ENCODE data around the gene JAK2.
A peak's percentile ranks its signal among the peaks of the same experiment; 100 is the strongest.
"Not testable (repeated sequence)": the region's sequence is repeated elsewhere in the genome, so short reads cannot be mapped to it uniquely, and the experiment has no call there.

JAK2 gene

GRCh38 chr9:5042661-5043178 lies 57.6 kb downstream of the JAK2 start:
- DNase-seq (ENCODE audit: low spot score) = no peak

- DNase-seq (ENCODE audit: low spot score) = no peak
Measured at GRCh38 chr9:5043381-5043780, 58.3 kb downstream of the JAK2 start.

GRCh38 chr9:5044160-5044559 lies 59.1 kb downstream of the JAK2 start:
- no peak for DNase-seq (ENCODE audit: low spot score)

- no peak for DNase-seq (ENCODE audit: low spot score)
Measured at GRCh38 chr9:5052838-5053237, 67.8 kb downstream of the JAK2 start.

- DNase-seq (ENCODE audit: low spot score) = no peak
Measured at GRCh38 chr9:5062631-5063030, 77.6 kb downstream of the JAK2 start.

- DNase-seq (ENCODE audit: low spot score) = no peak
Measured at GRCh38 chr9:5072871-5073270, 87.8 kb downstream of the JAK2 start.

GRCh38 chr9:5073701-5074100 lies 88.6 kb downstream of the JAK2 start:
- no peak for DNase-seq (ENCODE audit: low spot score)

GRCh38 chr9:5085993-5086392 lies 100.9 kb downstream of the JAK2 start:
- no peak for DNase-seq (ENCODE audit: low spot score)

- DNase-seq (ENCODE audit: low spot score) = no peak
Measured at GRCh38 chr9:5089737-5090136, 104.7 kb downstream of the JAK2 start.

GRCh38 chr9:5095795-5096194 lies 110.7 kb downstream of the JAK2 start:
- peak; percentile 28 for DNase-seq (ENCODE audit: low spot score)

- no peak for DNase-seq (ENCODE audit: low spot score)
Measured at GRCh38 chr9:5099466-5099865, 114.4 kb downstream of the JAK2 start.

- DNase-seq (ENCODE audit: low spot score) = not testable (repeated sequence)
Measured at GRCh38 chr9:5101127-5101526, 116.1 kb downstream of the JAK2 start.

GRCh38 chr9:5106517-5106916 lies 121.4 kb downstream of the JAK2 start:
- not testable (repeated sequence) for DNase-seq (ENCODE audit: low spot score)

- DNase-seq (ENCODE audit: low spot score) = no peak
Measured at GRCh38 chr9:5110867-5111681, 126.0 kb downstream of the JAK2 start.

GRCh38 chr9:5111696-5112095 lies 126.6 kb downstream of the JAK2 start:
- no peak for DNase-seq (ENCODE audit: low spot score)

GRCh38 chr9:5112109-5112592 lies 127.1 kb downstream of the JAK2 start:
- DNase-seq (ENCODE audit: low spot score) = no peak

- no peak for DNase-seq (ENCODE audit: low spot score)
Measured at GRCh38 chr9:5112646-5113045, 127.6 kb downstream of the JAK2 start.

- no peak for DNase-seq (ENCODE audit: low spot score)
Measured at GRCh38 chr9:5113523-5113922, 128.5 kb downstream of the JAK2 start.

GRCh38 chr9:5113994-5114748 lies 129.1 kb downstream of the JAK2 start:
- DNase-seq (ENCODE audit: low spot score) = no peak

- no peak for DNase-seq (ENCODE audit: low spot score)
Measured at GRCh38 chr9:5122116-5122515, 137.0 kb downstream of the JAK2 start.

- no peak for DNase-seq (ENCODE audit: low spot score)
Measured at GRCh38 chr9:5122516-5122915, 137.4 kb downstream of the JAK2 start.

- no peak for DNase-seq (ENCODE audit: low spot score)
Measured at GRCh38 chr9:5140151-5140550, 155.1 kb downstream of the JAK2 start.

- DNase-seq (ENCODE audit: low spot score) = no peak
Measured at GRCh38 chr9:5144217-5144616, 159.1 kb downstream of the JAK2 start.
